Loucy (cell line): Measurements from ENCODE around the gene GADD45B.

Experiments
- CTCF ChIP-seq: fragments of 200-600 bp; sonication (generic); conservative IDR thresholded peaks from 2 replicates; pipeline ENCODE4 v1.5.1; 2014; ENCODE audit warnings: mild to moderate bottlenecking, antibody characterized with exemption, low read length
- EZH2phosphoT487 ChIP-seq: fragments of 200-600 bp; IDR thresholded peaks from 2 replicates; pipeline ENCODE4 v1.6.1; 2018; ENCODE audit warnings: antibody characterized with exemption, mild to moderate bottlenecking, moderate library complexity, borderline replicate concordance

DNA sequence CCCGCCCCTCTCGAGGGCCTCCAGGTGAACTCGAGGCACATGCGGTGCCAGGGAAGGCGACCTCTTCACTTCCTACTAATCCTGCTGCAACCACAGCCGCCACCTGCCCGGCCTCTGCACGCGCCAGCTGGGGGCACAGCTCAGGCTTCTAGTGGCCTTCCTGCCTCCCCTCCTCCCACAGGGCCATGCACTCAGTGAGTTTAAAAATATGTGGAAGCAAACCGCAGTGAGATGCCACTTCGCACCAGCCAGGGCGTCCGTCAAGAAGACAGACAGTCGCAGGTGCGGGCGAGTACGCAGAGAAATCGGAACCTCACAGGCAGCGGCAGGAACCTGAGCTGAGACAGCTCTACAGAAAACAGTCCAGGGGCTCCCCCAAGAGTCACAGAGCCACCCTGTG, 29.5 kb upstream of the GADD45B start:
- TF ChIP-seq CTCF (no peak), EZH2phosphoT487 (no peak)
